GM12891 (cell line): Measurements from ENCODE around the gene CEMIP.

ENCODE experiments used
- POLR2A ChIP-seq: IDR thresholded peaks from 2 replicates; pipeline ENCODE4 v1.6.1; 2011; ENCODE audit warnings: low read depth, low read length, control low read depth
- POLR2AphosphoS5 ChIP-seq: IDR thresholded peaks from 2 replicates; pipeline ENCODE4 v1.6.1; 2011; ENCODE audit warnings: low read depth, low read length, control low read depth

- no peak for TF ChIP-seq POLR2AphosphoS5
- no peak for TF ChIP-seq POLR2A
Observed at GRCh38 chr15:80745888-80746287, 33.3 kb upstream of the CEMIP start.
